Transverse colon (tissue), 4 donors: ENCODE results near the gene LMCD1. TPM values are rescaled to one million over a fixed set of nuclear protein-coding genes. Genes with fewer than 3 reads are reported as not detected.

Experiments
- DNase-seq: peaks from one replicate; pipeline ENCODE4 v3.0.0-alpha.2; 2019
- H3K27ac ChIP-seq, 4 donors: fragments of 200-600 bp; sonication (generic); 2 replicates each; pipeline ENCODE4 v1.5.1; 2016 to 2018; ENCODE audit warnings: inconsistent platforms in 4 of 4
- H3K27me3 ChIP-seq: fragments of 200-600 bp; sonication (generic); 2 replicates; pipeline ENCODE4 v1.5.1; 2017; ENCODE audit warnings: inconsistent platforms
- H3K36me3 ChIP-seq, 4 donors: fragments of 200-600 bp; sonication (generic); 2 replicates each; pipeline ENCODE4 v1.5.1; 2017 to 2019; ENCODE audit warnings: inconsistent platforms in 4 of 4
- H3K4me1 ChIP-seq, 4 donors: fragments of 200-600 bp; sonication (generic); 2 replicates each; pipeline ENCODE4 v1.5.1; 2017 to 2020; ENCODE audit warnings: inconsistent platforms in 4 of 4
- H3K4me3 ChIP-seq, 4 donors: fragments of 200-600 bp; sonication (generic); 1 replicate in 1 of 4; 2 replicates in 3 of 4; pipeline versions ENCODE4 v1.5.1 to v1.6.1; 2017 to 2019; ENCODE audit warnings: inconsistent platforms in 4 of 4
- H3K9me3 ChIP-seq, 2 donors: fragments of 200-600 bp; sonication (generic); 2 replicates each; pipeline ENCODE4 v1.5.1; 2017 to 2019; ENCODE audit warnings: inconsistent platforms in 2 of 2
- EP300 ChIP-seq: sonication (generic); formaldehyde crosslinking; IDR thresholded peaks from one replicate; pipeline ENCODE4 v1.6.1; 2017; ENCODE audit warnings: antibody characterized with exemption, low read depth
- POLR2A ChIP-seq: fragments of 450-650 bp; IDR thresholded peaks from one replicate; pipeline ENCODE4 v1.6.1; 2016; ENCODE audit warnings: antibody characterized with exemption, mild to moderate bottlenecking, moderate library complexity
- POLR2AphosphoS5 ChIP-seq, 3 donors: sonication (generic); formaldehyde crosslinking; IDR thresholded peaks; one replicate each; pipeline ENCODE4 v1.6.1; 2016; ENCODE audit warnings: antibody characterized with exemption in 3 of 3
- WGBS, 2 donors: methylation state at CpG; one replicate each; pipeline ENCODE4 v1.1.5; 2018; ENCODE audit warnings: low coverage in 1 of 2; 5-methylcytosine and 5-hydroxymethylcytosine counted together
- in situ Hi-C, 4 donors: fragments of 200-750 bp; cut with MboI; loops; one replicate each; pipeline versions ENCODE4 v1.15.0 to v1.15.1; 2017; ENCODE audit warnings: low sequenced_read_pairs in 3 of 4, low pct_ligation_motif_present in 1 of 4, low pct_unique_long_range_greater_than_20kb in 1 of 4
- intact Hi-C: fragments of 100-400 bp; cut with DNase I; formaldehyde crosslinking; loops from one replicate; pipeline ENCODE4 v1.15.1; 2023; ENCODE audit warnings: low total_unique reads
- total RNA-seq, 4 donors: library from RNA; depleted of rRNA; stranded (reverse); fragments of >200 nt; gene quantifications; one replicate each; pipeline ENCODE4 v1.1.0, GENCODE V29; 2016
- TF ChIP-seq, protein P1 (sequence below), 5 experiments: fragments of 200-600 bp in 3 of 5; fragments of 450-650 bp in 2 of 5; sonication (generic) in 3 of 5; IDR thresholded peaks; 1 replicate in 2 of 5; 2 replicates in 3 of 5; pipeline ENCODE4 v1.5.1; 2016 to 2017; ENCODE audit warnings: antibody characterized with exemption in 5 of 5, inconsistent platforms in 3 of 5, mild to moderate bottlenecking in 2 of 5, moderate library complexity in 1 of 5

LMCD1 gene
- total RNA-seq, 4 donors from 2014 or later: 6.7 to 26.6 (median 9.6) TPM

DNA sequence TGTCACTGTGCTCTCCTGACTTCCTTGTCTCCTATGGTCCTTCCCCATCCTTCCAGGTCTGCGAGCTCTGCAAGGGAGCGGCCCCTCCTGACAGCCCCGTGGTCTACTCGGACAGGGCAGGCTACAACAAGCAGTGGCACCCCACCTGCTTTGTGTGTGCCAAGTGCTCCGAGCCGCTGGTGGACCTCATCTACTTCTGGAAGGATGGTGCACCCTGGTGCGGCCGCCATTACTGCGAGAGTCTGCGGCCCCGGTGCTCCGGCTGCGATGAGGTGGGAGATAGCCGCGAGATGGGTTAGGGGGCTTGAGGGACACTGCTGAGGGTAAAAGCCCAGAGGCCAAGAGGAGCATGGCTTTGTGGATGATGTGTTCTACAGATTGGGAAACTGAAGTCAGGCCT is 63.8 kb downstream of the LMCD1 start:
- no peaks in the 10 kb centered on the region for H3K9me3 ChIP-seq
- intact Hi-C loops (no loop called here), in situ Hi-C loops (no loop called here)
- no peaks in the 10 kb centered on the region for H3K36me3 ChIP-seq
- H3K4me1 ChIP-seq: no peaks in the 10 kb centered on the region
- H3K27ac ChIP-seq: no peak overlapping the region
- WGBS, 2 donors: 97 to 100% methylated on average over 2 to 15 of the region's 15 CpGs
- H3K27me3 ChIP-seq: no peaks in the 10 kb centered on the region
- H3K4me3 ChIP-seq: no peak overlapping the region
- DNase-seq: no peak
- TF ChIP-seq POLR2AphosphoS5 (IDR thresholded peaks at IDR 0.05) (no peak), POLR2A (no peak), EP300 (no peak)
- TF ChIP-seq, protein P1, sequence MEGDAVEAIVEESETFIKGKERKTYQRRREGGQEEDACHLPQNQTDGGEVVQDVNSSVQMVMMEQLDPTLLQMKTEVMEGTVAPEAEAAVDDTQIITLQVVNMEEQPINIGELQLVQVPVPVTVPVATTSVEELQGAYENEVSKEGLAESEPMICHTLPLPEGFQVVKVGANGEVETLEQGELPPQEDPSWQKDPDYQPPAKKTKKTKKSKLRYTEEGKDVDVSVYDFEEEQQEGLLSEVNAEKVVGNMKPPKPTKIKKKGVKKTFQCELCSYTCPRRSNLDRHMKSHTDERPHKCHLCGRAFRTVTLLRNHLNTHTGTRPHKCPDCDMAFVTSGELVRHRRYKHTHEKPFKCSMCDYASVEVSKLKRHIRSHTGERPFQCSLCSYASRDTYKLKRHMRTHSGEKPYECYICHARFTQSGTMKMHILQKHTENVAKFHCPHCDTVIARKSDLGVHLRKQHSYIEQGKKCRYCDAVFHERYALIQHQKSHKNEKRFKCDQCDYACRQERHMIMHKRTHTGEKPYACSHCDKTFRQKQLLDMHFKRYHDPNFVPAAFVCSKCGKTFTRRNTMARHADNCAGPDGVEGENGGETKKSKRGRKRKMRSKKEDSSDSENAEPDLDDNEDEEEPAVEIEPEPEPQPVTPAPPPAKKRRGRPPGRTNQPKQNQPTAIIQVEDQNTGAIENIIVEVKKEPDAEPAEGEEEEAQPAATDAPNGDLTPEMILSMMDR (IDR thresholded peaks at IDR 0.05): no peak

DNA sequence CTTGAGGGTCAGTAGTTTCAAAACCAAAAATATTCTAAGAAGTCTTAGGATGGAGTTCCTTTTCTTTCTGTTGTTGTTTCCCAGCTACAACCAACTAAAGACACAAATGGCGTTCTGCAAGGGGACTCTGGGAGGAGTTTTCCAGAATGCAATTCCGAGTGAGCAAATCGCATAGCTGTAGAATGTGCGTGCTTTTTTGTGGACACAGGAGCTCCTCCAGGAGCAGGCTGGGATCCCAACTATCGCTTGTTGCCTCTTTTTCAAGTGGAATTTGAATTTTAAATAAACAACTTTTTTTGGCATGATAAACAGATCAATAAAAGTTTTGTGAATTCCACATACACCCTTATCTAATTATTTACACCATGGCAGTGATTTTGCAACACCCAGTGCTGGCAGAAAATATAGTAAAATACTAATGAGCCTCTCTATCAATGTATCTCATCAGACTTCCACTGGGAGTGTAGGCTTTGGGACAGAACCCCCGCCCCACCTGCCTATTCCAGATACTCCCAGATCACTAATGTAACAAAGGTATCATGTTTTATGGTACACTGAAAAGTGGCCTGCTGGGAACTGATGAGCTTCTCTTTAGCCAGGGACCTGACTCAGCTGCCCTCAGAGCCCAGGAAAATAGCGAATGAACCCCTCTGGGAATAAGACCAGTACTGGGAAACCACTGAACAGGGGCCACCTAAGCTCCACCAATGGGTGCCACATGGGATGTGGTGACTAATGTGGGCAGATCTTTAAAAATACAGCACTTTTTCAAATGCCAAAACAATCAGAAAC is 66.4 kb downstream of the LMCD1 start:
- DNase-seq: no peak
- no peak overlapping the region for H3K27ac ChIP-seq
- no peaks in the 10 kb centered on the region for H3K36me3 ChIP-seq
- WGBS, 2 donors: 92% methylated on average over 6 to 7 of the region's 7 CpGs
- H3K4me3 ChIP-seq: no peak overlapping the region
- in situ Hi-C loops: no loop called here
- H3K4me1 ChIP-seq: no peaks in the 10 kb centered on the region
- intact Hi-C loops: no loop called here
- H3K27me3 ChIP-seq: no peaks in the 10 kb centered on the region
- TF ChIP-seq POLR2A (no peak), EP300 (no peak), POLR2AphosphoS5 (IDR thresholded peaks at IDR 0.05) (no peak)
- TF ChIP-seq, protein P1 (IDR thresholded peaks at IDR 0.05): no peak
- H3K9me3 ChIP-seq: no peaks in the 10 kb centered on the region

DNA sequence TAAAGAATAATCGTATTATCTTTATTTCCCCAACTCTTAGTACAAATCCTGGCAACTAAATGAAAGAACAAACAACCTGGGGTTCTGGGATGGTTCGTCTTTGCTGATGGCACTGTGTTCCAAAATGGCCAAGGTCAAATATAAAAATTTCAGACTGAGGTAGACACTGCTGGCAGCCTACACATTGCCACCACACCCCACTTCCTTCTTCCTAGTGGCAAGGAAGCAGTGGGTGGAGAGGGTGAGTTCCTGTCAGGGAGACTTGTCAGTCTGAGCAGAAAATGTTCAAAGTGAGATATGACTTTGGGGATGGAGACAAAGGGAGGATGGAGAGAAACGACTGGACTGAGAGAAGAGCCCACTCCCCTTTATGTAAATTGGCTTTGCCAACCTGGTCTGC is 69.6 kb downstream of the LMCD1 start:
- in situ Hi-C loops: no loop called here
- WGBS, 2 donors: 50 to 73% methylated on average over 2 of the region's 3 CpGs
- Histone ChIP-seq H3K4me3 (no peak overlapping the region), H3K36me3 (no peaks in the 10 kb centered on the region), H3K4me1 (no peaks in the 10 kb centered on the region), H3K27ac (no peak overlapping the region), H3K9me3 (no peaks in the 10 kb centered on the region), H3K27me3 (no peaks in the 10 kb centered on the region)
- TF ChIP-seq EP300 (no peak), POLR2A (no peak), POLR2AphosphoS5 (IDR thresholded peaks at IDR 0.05) (no peak)
- TF ChIP-seq, protein P1 (IDR thresholded peaks at IDR 0.05): no peak
- intact Hi-C loops: no loop called here
- DNase-seq: no peak

DNA sequence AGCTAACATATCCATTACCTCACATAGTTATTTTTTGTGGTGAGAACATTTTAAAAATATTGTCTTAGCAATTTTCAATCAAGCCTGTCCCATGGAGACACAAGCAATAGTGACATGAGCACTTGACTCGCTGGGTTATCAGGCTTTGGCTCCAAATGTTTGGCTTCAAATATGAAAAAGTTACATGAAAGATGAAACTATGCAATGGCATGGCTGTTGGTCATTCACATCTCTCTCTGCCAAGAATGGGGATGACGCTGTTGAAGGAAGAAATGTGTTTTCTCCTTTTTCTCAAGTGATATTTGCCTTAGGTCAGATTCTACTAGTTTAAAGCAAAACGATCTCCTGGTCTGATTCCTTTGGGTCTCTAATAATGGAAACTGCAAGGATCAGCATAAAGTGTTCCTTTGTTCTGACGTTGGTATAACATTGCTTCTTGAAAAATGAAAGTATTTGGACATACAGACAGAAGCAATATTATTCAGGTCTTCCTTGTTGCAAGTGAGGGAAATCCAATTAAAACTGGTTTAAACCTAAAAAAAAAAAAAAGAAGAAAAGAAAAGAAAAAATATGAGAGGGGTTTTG is 71.8 kb downstream of the LMCD1 start:
- TF ChIP-seq POLR2A: no peak
- no peak for TF ChIP-seq EP300
- no peak for TF ChIP-seq POLR2AphosphoS5 (IDR thresholded peaks at IDR 0.05)
- TF ChIP-seq, protein P1 (IDR thresholded peaks at IDR 0.05): no peak
- Histone ChIP-seq H3K36me3 (no peaks in the 10 kb centered on the region), H3K4me1 (no peaks in the 10 kb centered on the region), H3K27me3 (no peaks in the 10 kb centered on the region), H3K4me3 (no peak overlapping the region), H3K9me3 (no peaks in the 10 kb centered on the region), H3K27ac (no peak overlapping the region)
- DNase-seq: no peak
- intact Hi-C loops: no loop called here
- in situ Hi-C loops: no loop called here
- WGBS, 2 donors: 74 to 85% methylated on average over 3 to 4 of the region's 4 CpGs
